ENCODE measurements around the gene C17orf113.
A peak's percentile ranks its signal among the peaks of the same experiment; 100 is the strongest.
"Not testable (repeated sequence)": the region's sequence is repeated elsewhere in the genome, so short reads cannot be mapped to it uniquely, and the experiment has no call there.

The C17orf113 gene

DNA sequence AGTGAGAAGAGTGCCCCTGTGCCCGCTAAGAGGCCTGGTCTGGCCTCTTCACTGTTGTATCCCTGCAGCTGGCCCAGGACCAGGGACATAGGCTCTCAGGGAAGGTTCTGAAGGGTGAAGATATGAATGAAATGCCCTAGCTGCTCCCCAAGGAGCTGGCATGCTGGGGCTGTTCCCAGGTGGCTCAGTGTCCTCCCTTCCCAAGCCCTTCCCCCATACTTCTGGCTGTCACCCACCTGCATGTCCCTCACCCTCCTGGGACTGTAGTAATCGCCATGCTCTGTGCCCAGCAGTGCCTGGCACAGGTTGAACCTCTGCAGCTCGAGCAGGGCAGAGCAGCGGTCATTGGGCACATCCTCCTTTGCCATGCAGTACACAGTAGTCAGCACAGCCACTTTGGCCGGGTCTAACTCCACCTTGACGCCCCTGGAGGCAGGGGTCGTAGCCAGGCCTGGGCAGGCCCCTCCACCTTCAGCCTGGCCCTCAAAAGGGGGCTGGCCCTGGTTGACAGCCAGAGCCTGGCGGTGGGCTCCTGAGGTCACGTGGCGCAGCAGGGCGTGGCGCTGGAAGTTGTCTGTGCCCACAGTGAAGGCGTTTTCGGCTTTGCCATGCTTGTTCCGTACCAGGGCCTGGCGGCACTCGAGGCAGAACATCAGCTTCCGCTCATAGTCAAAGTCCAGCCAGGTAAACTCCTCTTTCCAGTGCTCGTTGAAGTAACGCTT lies 7.6 kb downstream of the C17orf113 start:
- DNase-seq (ENCODE audit: low spot score): no peak

DNA sequence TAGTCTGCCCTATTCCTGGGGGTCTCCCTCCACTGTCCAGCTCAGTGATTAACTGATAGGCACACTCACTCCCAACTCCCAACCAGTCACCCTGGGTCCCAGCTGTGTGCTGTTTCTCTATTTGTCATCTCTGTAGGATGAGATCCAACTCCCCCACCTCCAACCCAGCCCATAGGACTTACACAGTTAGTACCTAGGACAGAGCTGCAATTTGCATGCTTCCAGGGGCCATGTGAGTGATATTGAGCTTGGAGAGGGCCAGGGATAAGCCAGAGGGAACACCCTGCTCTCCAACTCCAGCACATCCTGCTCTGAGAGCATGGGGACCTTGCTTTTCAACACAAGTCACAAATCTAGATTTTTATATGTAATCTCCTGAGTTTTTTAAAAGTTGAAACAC lies 8.8 kb downstream of the C17orf113 start:
- DNase-seq (ENCODE audit: low spot score): no peak

DNA sequence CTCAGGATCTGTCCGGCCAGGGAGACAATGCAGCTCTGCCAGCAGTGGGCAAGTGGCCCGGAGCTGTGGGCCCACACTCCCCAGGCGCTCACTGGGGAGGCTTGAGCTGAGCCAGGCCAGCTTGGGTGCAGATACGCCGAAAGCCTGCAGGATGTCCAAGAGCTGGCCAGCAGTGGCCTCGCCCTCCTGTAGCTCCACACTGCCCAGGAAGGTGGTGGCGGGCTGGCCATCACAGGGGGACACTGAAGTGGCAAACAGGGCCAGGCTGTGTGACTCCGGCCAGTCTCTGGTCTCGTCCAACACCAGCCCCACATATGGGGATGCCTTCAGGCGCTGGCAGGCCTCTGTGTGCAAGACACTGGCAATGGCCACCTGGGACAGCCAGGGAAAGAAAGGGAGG lies 9.6 kb downstream of the C17orf113 start:
- no peak for DNase-seq (ENCODE audit: low spot score)

DNA sequence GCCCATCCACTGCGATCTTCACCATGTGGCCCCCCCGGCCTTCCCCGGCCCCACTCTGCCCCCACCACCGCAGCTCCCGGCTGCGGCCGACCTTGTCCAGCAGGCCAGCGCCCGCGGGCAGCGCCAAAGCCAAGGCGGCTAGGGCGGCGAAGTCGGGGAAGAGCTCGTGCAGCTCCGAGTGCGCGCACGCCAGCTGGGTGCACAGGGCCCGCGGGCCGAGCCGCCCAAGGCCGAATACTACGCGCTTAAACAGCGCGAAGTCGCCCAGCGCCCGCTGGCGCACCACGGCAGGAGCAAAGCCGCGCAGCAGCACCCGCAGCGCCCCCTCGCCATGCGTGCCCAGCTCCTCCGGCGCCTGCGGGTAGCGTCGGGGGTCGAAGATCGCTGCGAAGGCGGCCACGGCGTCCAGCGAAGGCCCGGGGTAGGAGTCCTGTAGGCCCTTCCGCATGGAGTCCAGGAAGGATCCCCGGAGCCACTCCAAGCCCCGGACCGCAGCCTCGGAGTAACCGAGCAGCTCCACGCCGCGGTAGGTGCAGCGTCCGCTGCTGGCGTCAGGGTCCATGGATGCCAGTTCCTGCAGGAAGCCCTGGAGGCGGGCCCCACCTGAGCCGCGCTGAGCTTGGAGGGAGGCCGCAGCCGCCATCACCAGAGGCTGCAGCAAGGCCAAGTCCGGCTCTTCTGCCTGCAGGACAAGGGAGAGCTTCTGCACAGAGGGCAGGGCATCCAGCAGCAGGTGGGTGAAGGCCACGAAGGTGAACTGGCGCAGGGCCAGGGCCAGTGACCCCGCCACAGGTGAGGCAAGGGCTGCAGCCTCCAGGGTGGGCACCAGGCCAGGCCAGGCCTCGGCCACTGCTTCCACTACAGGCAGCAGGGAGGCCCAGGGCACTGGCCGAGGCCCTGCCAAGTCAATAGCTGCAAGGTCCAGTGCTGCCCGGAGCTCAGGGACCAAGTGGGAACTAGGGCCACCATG lies 10.3 kb downstream of the C17orf113 start:
- no peak for DNase-seq (ENCODE audit: low spot score)

DNA sequence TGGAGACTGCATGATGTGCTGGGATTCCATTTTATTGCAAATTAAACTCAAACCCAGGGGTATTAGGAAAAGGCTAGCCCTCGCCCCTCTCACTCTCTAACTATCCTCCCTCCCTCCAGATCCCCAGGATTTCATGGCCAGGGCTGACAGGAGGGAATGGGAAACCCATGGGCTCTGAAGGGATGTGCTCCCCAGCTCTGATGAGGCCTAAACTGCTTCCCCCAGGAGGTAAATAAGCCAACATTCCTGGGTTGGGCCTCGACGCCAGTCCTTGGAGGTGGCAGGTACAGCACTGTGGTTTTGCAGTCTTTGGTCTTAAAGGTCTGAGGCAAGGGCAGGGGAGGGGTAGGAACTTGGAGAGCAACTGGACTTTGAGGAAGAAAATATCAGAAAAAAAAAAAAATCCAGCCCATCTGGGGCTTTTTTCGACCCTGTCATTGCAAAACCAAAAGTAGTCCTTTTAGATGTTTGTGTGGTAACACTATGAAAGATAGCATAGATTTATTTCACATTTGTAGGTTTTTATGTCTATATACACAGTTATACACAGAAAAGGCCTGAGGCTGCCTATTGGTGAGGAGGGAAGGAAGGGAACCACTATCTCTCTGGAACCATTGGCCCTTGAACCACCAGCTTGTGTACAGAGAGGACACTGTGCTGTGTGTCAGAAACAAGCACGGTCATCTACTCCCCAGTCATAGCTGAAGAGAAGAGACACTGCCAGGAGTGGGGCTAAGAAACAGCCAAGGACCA lies 12.0 kb downstream of the C17orf113 start:
- no peak for DNase-seq (ENCODE audit: low spot score)

DNA sequence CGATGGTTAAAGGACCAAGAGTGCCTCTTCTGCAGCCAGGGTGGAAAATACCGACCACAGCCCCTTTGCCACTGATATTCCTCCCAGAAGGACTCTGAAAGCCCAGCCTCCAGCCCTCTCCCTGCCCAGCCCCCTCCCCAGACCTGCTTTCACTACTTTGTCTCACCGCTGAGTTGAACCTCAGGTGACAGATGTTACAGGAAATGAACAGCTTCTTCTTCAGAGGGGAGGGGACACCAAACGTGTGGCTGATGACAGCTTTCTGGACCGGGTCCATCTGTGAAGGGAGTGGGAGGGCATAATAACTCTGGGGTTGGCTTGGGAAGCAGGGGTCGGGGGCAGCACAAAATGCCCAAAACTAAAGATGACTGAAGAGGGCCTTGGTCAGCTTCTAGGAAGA lies 16.3 kb downstream of the C17orf113 start:
- no peak for DNase-seq (ENCODE audit: low spot score)

DNA sequence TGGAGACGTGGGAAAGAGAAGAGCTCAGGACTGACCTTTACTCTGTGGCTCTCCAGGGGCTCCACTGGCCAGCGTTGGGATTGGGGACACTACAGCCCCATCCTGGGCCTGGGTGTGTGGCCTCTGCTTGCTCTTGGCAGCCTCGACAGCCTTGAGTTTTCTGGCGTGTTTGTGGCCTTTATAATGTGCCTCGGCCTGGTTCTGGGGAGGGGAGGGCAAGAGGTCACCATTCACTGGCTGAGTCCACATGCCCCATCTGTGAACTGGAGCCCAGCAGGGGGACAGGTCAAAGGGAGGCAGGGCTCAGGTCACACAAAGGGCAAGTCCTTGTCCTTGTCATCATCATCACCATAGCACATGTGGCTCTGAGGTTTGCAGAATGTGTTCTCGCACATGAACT lies 18.8 kb downstream of the C17orf113 start:
- DNase-seq (ENCODE audit: low spot score): no peak

DNA sequence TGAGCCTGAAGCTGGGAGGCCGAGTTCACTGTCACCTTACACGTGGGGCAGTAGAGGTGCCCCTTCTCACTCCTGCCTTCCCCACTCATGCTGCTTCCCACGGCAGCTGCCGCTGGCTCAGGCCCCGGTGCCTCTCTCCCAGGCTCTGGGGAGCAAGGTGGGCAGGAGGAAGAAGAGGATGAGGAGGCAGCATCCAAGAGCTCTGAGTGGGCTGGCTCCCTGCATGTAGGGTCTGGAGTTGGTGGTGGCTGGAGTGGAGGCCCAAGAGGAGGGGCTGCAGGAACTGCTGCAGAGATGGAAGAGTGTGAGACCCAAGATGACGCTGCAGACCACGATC lies 21.6 kb downstream of the C17orf113 start:
- no peak for DNase-seq (ENCODE audit: low spot score)

DNA sequence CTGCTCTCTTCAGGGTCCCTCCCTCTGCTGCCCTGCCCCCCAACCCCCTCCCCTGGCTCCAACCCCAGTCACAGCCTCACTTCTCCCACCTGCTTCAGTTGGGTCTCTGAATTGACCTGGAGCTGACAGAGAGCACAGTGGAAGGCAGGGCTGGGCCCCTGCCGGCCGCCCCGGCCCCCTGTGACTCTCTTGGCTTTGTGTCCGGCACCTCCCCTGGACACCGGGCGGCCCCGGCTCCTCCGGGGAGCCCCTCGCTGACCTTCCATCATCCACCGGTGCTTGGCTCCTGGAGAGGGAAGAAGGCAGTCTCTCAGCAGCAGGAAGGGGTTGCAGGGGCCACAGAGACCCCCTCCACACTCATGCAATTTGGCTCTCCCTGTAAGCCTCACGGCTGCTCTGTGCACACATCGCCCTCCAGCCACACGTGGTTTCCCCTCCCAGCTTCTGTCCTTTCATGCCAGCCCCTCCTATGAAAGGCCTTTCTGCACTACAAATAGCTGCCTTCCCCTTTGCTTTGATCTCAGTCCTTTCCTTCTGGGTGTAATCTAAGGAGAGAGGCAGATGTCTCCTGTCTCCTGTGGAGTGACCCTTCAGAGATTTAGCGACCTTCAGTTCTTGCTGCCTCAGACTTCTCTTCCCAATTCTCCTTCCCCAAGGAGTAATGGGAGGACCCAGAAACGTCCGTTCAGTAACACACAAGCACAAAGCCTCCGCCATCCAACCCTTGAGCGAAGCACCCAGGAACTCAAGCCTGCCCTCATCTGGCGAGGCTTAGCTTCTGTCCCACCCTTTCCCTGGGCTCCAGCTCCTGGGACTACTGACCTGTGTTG lies 22.2 kb downstream of the C17orf113 start:
- DNase-seq (ENCODE audit: low spot score): no peak

DNA sequence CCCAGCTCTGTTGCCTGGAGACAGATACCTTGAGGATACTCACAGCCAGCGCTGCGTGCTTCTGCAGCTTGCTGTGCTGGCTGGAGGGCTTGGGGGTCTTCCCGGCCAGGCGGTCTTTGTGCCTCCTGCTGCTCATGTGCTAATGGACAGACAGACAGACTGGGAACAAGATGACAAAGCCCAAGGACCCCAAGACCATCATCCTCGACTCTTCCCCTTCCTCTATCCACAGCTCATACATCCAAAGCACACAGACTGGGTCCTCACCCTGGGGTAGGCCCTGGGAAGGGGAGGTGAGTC lies 22.9 kb downstream of the C17orf113 start:
- no peak for DNase-seq (ENCODE audit: low spot score)

DNA sequence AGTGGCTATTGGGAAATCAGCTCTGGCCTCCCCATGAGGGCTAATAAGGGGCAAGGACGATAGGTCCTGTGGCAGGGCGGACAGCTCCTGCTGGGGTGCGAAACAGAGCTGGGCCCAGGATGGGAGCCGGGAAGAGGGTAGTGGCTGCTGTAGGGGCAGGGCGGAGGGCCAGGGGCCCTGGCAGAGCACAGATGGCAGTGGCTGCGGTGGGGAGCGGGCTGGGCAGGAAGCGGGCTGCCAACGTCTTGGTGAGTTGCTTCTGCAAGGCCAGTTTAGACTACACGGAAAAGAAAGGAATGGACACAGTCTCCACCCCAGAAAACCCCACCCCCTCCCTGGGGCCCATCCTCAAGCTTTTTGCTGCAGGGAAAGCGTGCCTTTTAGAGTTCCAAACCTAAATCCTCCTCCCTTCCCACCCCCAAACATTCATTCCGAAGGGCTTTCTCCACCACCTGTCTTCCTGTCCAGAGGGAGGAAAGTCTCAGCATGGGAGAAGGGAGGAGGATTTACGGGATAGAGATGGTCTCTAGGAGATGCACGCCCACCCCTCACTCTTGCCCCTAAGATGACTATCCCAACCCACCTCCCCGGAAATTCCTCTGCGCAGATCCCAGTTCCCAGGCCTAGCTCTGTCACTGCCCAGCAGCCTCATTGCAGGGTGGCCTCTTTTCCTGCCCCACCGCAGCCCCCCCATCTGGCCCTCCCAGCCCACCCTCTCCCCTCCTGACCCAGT lies 23.4 kb downstream of the C17orf113 start:
- no peak for DNase-seq (ENCODE audit: low spot score)

DNA sequence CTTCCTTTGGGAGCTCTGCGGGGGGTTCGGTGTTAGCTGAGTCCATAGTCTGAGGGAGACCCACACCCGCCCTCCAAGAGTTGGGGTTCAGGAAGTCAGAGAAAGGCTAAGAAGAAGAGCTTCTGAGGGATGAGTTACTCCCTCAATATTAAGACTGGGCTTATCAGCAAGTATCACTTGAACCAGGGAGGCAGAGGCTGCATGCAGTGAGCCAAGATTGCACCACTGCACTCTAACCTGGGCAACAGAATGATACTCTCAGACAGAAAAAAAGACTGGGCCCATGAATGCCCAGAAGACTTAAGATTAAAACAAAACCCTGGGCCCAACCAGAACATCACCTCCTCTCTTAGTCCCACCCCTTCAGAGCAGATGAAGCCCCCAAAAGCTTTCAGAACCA lies 24.5 kb downstream of the C17orf113 start:
- DNase-seq (ENCODE audit: low spot score): no peak

DNA sequence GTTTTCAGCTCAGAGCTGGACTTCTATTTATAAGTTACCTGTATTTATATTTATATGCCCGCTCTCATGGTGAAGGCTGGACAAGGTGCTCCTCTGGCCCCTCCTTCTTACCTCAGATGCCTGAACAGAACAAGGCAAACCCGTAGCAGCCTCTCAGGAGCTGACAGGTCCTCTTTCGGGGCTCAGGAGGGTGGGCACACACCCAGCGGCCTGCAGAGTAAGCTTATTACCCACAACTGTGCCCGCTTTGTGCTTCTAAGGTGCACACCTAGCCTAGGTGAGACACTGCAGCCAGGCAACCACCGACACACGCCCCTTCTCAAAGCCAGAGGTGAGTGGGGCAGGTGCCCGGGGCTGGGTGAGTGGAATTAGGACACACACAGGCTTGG lies 25.2 kb downstream of the C17orf113 start:
- DNase-seq (ENCODE audit: low spot score): no peak

DNA sequence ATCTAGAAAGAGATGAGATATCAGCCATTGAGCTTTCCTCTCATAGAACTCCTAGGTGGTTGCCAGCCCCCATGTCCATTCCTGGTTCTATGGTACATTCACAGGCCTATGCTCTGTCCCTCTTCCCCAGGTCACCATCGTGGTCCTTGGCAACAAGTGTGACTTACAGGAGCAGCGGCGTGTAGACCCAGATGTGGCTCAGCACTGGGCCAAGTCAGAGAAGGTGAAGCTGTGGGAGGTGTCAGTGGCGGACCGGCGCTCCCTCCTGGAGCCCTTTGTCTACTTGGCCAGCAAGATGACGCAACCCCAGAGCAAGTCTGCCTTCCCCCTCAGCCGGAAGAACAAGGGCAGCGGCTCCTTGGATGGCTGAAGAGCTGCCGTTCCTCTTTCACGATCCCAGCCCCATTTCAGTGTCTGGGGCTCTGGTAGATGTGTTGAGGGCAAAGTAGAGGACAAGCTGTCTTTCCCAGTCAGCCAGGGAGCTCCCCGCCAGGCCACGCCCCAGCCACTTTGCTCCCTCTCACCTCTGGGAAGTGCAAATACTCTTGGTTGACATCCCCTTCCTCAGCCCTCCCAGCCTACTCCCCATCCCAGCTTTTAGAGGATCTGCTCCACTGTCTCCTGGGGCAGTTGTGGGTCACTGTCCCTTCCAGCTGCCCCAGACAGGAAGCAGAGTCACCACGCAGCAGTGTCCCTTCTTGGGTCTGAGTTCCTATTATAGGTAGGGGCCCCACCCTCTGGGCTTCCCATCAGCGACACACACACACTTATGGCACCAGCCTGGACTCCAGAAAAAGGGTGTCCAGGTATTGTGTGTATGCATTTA lies 26.7 kb downstream of the C17orf113 start:
- DNase-seq (ENCODE audit: low spot score): no peak

DNA sequence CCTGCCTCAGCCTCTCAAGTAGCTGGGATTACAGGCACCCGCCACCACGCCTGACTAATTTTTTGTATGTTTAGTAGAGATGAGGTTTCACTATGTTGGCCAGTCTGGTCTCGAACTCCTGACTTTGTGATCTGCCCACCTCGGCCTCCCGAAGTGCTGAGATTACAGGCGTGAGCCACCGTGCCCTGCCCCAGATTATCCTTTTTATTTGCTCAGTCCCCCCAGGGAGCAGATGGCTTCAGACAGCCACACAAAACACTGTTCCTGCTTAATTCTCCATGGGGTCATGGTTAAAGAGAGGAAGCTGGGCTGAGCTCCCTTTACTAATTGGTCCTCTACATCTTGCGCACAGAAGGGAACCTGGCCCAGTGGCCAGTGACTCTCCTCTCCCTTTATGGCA lies 29.6 kb downstream of the C17orf113 start:
- not testable (repeated sequence) for DNase-seq (ENCODE audit: low spot score)

DNA sequence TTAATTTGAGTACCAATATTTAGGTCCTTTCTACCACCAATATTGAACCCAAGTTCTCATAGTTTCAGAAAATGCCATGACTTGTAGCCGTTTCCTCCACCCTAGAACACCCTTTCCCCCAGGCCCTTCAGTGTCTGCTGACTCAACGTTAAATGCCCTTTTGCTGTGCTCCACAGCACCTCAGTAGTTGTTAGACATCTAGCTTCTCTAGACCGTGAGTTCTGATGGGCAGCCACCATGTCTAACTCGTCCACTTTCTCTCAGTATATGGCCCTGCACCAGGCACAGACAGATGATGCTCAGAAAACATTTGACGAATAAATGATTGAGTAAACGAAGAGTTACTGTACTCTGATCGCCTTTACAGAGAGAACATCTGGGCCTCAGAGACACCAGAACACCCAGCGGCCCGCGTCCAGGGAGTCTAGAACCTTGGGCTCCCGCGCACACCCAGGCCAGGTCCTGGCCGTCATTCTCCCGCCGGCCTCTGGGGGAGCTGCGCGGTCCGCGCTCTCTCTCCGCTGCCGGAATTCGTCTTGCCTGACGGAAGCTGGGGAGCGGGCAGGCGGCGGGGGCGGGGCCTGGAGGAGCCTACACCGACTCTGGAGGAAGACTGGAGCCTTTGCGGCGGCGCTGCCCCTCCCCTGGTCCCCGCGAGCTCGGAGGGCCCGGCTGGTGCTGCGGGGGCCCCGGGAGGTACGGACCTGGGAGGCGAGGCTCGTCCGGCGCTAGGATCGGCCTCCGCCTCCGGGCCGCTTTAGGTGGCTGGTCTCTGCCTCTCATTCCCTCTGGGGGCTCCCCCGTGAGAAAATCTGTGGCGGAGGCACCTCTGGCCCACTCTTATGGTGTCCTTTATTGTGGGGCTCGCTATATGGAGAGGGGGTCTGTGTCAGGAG lies 30.6 kb downstream of the C17orf113 start, which contains the start of gene NKIRAS2:
Gene NKIRAS2, plus strand, starts transcription at position 582 of the 896 bp plus-strand sequence. CDS start 1,488 bp downstream, outside the sequence.
- peak; percentile 79 for DNase-seq (ENCODE audit: low spot score)

DNA sequence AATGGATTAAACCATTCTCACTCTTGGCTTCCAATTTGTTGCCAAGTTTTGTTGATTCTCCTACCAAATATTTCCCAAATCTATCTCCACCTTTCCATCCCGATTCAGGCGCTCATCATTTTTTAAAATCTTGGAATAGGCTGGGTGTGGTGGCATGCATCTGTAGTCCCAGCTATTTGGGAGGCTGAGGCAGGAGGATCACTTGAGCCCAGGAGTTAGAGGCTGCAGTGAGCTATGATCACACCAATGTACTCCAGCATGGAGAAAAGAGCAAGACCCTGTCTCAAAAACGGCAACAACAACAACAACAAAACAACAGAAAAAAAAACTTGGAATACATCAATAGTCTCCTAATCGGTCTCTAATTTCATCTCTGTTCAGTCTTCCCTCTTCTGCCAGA lies 31.4 kb downstream of the C17orf113 start:
- no peak for DNase-seq (ENCODE audit: low spot score)

DNA sequence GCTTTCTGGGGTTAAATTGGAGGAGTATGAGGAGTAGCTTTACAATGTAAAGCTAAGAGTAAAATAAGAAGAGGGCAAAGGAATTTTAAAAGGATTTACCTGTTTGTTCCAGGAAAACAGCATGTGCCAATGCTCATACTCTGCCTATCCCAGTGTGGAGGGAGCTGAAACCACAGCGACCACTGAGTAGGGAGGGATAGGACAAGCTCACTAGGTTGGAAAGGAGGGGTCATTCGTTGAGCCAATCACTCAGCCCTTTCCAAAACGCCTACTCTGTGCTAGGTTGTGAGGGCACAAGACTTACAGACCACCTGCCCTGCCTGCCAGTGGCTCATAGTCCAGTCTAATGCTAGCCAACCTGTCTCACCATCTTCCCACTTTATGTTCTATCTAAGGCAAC lies 32.1 kb downstream of the C17orf113 start:
- no peak for DNase-seq (ENCODE audit: low spot score)

DNA sequence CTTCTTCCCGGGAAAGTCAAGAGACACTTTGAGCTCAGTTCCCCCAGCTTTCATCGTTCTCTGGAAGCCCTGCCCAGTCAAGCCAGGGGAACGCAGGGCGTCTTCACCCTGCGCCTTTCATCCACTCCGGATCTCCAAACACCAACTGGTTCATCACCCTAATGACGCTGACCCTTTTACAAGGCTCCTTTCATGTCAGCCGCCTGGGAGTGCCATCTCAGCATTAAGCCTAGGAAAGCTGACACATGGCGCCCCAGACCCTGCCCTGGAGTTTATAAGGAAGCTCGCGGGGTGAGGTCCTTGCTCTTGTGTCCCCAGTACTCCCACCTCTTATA lies 32.6 kb downstream of the C17orf113 start:
- DNase-seq (ENCODE audit: low spot score): no peak

Measured in pons (tissue), 1 donor.